MCF 10A (cell line): ENCODE measurements around the gene WSCD1. TPM values are rescaled to one million over a fixed set of nuclear protein-coding genes. Genes with fewer than 3 reads are reported as not detected.

Experiments used
- BruUV-seq: library from RNA; stranded (reverse); fragments of 400-500 nt; replicated peaks from 2 replicates; lab custom pipeline; 2021; lab: Mats Ljungman, UMichigan
- CTCF ChIA-PET: fragments of 300-600 bp; sonication (Branson Sonifier 250); formaldehyde crosslinking; extraction: SDS; loops from one replicate; lab custom pipeline; 2021; ENCODE audit warnings: antibody characterized with exemption, inconsistent platforms; lab: Yijun Ruan, JAX
- POLR2A ChIA-PET: fragments of 300-600, 350-650 bp; sonication (Branson Sonifier 250); formaldehyde crosslinking; extraction: SDS; loops from one replicate; lab custom pipeline; 2020; ENCODE audit warnings: antibody characterized with exemption, inconsistent platforms; lab: Yijun Ruan, JAX
- DNase-seq: peaks from one replicate; pipeline ENCODE4 v3.0.0-alpha.2; 2018; ENCODE audit not compliant: unreplicated experiment
- H3K27ac Mint-ChIP-seq: one replicate; pipeline ENCODE4 v1.8.0; 2022; ENCODE audit warnings: mild to moderate bottlenecking, low read depth, mixed read lengths; ENCODE audit not compliant: unreplicated experiment
- H3K27me3 Mint-ChIP-seq: one replicate; pipeline ENCODE4 v1.8.0; 2022; ENCODE audit warnings: mixed read lengths; ENCODE audit not compliant: insufficient read depth, unreplicated experiment
- H3K36me3 Mint-ChIP-seq: one replicate; pipeline ENCODE4 v1.8.0; 2022; ENCODE audit warnings: mild to moderate bottlenecking, moderate library complexity, mixed read lengths; ENCODE audit not compliant: insufficient read depth, unreplicated experiment
- H3K4me1 Mint-ChIP-seq: one replicate; pipeline ENCODE4 v1.8.0; 2022; ENCODE audit warnings: mixed read lengths; ENCODE audit not compliant: insufficient read depth, unreplicated experiment
- H3K4me3 Mint-ChIP-seq: one replicate; pipeline ENCODE4 v1.8.0; 2022; ENCODE audit warnings: mild to moderate bottlenecking, moderate library complexity, mixed read lengths; ENCODE audit not compliant: unreplicated experiment
- H3K9me3 Mint-ChIP-seq: one replicate; pipeline ENCODE4 v1.8.0; 2022; ENCODE audit warnings: mixed read lengths; ENCODE audit not compliant: unreplicated experiment
- CTCF ChIP-seq: fragments of 200-600 bp; IDR thresholded peaks from one replicate; pipeline ENCODE4 v1.8.0; 2022; ENCODE audit warnings: antibody characterized with exemption, mild to moderate bottlenecking; ENCODE audit not compliant: unreplicated experiment
- intact Hi-C: fragments of 100-400 bp; cut with micrococcal nuclease; formaldehyde crosslinking; loops from 2 replicates; pipeline ENCODE4 v1.14.1; 2022
- total RNA-seq: library from RNA; stranded (reverse); gene quantifications from 2 replicates; pipeline ENCODE4 v1.2.3, GENCODE V29; 2022

WSCD1 gene
- total RNA-seq, 1 experiment from 2014 or later = not detected

DNA sequence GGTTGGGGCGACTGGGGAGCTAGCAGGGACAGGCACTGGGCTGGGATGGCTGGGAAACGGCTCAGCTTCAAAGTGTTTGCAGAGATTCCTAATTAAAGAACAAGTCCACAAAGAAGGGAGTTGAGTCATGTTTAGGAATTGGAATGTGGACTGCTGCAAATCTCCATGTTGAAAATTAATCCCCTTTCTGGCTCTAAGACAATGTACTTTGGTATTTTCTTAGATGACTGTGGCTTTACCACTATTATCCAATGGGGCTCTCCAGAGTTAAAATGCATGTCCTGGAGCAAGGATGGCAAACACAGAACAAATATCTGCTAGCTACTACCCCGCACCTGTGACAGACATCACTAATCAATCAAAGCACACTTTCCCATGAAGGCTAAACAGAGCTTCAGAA is 22.2 kb upstream of the WSCD1 start:
- H3K4me3 Mint-ChIP-seq = no peak overlapping the region
- CTCF ChIA-PET = interaction anchor here (0.6 kb wide), 1 partner anchor 455 kb away, joined by 3 read pairs; no protein-coding TSS in a partner anchor
- POLR2A ChIA-PET = no interaction called here

GRCh38 chr17:6048486-6048885 is 21.7 kb upstream of the WSCD1 start:
- H3K27me3 Mint-ChIP-seq = peaks cover 12% of the 10 kb centered on the region
- ChIA-PET CTCF (interaction anchor here (0.6 kb wide), 1 partner anchor 456 kb away, joined by 7 read pairs; no protein-coding TSS in a partner anchor), POLR2A (no interaction called here)
- TF ChIP-seq CTCF = no peak
- no peaks in the 10 kb centered on the region for H3K4me1 Mint-ChIP-seq
- no peak overlapping the region for H3K27ac Mint-ChIP-seq
- no peaks in the 10 kb centered on the region for H3K9me3 Mint-ChIP-seq
- no peaks in the 10 kb centered on the region for H3K36me3 Mint-ChIP-seq
- intact Hi-C loops = no loop called here
- no TSS peak for BruUV-seq
- no peak for DNase-seq
- H3K4me3 Mint-ChIP-seq = no peak overlapping the region

More for the DNA sequence above, 22.2 kb upstream of the WSCD1 start:
- Mint-ChIP-seq H3K36me3 (no peaks in the 10 kb centered on the region), H3K9me3 (no peaks in the 10 kb centered on the region), H3K27me3 (peaks cover 12% of the 10 kb centered on the region), H3K27ac (no peak overlapping the region), H3K4me1 (no peaks in the 10 kb centered on the region)
- no peak for TF ChIP-seq CTCF
- no peak for DNase-seq
- intact Hi-C loops = no loop called here
- no TSS peak for BruUV-seq

DNA sequence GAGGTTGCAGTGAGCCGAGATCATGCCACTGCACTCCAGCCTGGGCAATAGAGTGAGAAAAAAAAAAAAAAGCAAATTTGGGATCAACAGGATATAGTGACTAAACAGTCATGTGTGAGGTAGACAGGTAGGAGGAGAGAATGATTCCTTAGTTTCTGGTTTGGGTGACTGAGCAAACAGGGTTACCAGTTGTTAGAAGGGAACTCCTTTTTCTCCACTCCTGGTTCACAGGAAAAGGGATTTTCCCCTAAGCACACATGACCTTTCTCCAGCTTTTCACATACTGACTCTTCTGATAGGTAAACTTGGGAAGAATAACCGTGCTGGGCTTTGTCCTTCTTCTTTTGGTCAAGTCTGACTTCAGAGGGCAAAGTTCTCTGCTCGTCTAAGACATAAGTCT is 17.3 kb upstream of the WSCD1 start:
- Mint-ChIP-seq H3K9me3 (no peaks in the 10 kb centered on the region), H3K4me1 (no peaks in the 10 kb centered on the region), H3K4me3 (no peak overlapping the region), H3K27me3 (peaks cover 31% of the 10 kb centered on the region), H3K36me3 (no peaks in the 10 kb centered on the region), H3K27ac (no peak overlapping the region)
- POLR2A ChIA-PET = no interaction called here
- CTCF ChIA-PET = interaction anchor here (1.1 kb wide), 1 partner anchor 17 kb away, joined by 3 read pairs; no protein-coding TSS in a partner anchor
- intact Hi-C loops = loop anchor here (5.0 kb wide), 1 partner anchor 461 kb away; no protein-coding TSS in a partner anchor
- no peak for DNase-seq
- no peak for TF ChIP-seq CTCF
- BruUV-seq = no TSS peak

DNA sequence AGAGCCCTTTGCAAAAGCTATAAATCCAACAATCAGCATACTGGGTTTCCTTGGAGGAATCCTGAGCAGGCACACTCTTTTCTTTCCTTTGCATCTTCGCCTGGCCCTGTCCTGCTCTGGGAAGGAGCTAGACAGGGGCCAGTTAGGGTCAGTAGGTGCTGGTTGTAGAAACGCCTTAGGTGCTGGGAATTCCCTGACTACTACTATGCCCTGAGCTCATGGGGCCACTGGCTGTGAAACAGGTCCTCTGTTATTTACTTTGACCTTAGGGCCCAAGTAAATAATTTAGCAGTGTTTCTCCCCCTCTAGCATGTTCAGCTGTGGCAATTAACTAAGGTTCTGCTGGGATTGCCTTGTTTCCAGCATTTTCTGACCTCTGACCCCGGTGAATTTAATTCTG is 15.8 kb upstream of the WSCD1 start:
- Mint-ChIP-seq H3K27me3 (peaks cover 32% of the 10 kb centered on the region), H3K27ac (no peak overlapping the region), H3K9me3 (no peaks in the 10 kb centered on the region), H3K4me3 (no peak overlapping the region), H3K36me3 (no peaks in the 10 kb centered on the region), H3K4me1 (no peaks in the 10 kb centered on the region)
- ChIA-PET CTCF (interaction anchor here (0.7 to 1.1 kb wide), 2 partner anchors 14 to 967 kb away, joined by 3 read pairs; no protein-coding TSS in a partner anchor), POLR2A (interaction anchor here (0.6 kb wide), 1 partner anchor 118 kb away, joined by 3 read pairs; no protein-coding TSS in a partner anchor)
- no TSS peak for BruUV-seq
- TF ChIP-seq CTCF = no peak
- no peak for DNase-seq
- intact Hi-C loops = loop anchor here (5.0 kb wide), 1 partner anchor 462 kb away; no protein-coding TSS in a partner anchor
